HTR-8/SVneo (cell line): ENCODE data around the gene CACNA1I.

Experiments used
- DNase-seq: peaks from one replicate; pipeline ENCODE4 v3.0.0; 2011; ENCODE audit warnings: low spot score, mixed read lengths; ENCODE audit not compliant: insufficient read length
- FAIRE-seq: peaks from 2 replicates; lab custom pipeline; 2011; peaks lifted over from hg19 to GRCh38; lab: Jason Lieb, UNC

Gene CACNA1I

GRCh38 chr22:39534591-39535356 lies 35.8 kb upstream of the CACNA1I start:
- DNase-seq (peak; percentile 72), FAIRE-seq (peak; percentile 81)

GRCh38 chr22:39535357-39535725 lies 35.2 kb upstream of the CACNA1I start:
- DNase-seq (no peak), FAIRE-seq (no peak)

GRCh38 chr22:39535831-39536449 lies 34.6 kb upstream of the CACNA1I start:
- FAIRE-seq (no peak), DNase-seq (no peak)

GRCh38 chr22:39536711-39537110 lies 33.8 kb upstream of the CACNA1I start:
- FAIRE-seq (no peak), DNase-seq (no peak)

GRCh38 chr22:39537975-39538374 lies 32.6 kb upstream of the CACNA1I start:
- no peak for DNase-seq
- no peak for FAIRE-seq

- no peak for DNase-seq
- no peak for FAIRE-seq
Measured at GRCh38 chr22:39543095-39543494, 27.5 kb upstream of the CACNA1I start.

GRCh38 chr22:39545386-39546365 lies 24.9 kb upstream of the CACNA1I start:
- no peak for FAIRE-seq
- no peak for DNase-seq

GRCh38 chr22:39546889-39547586 lies 23.5 kb upstream of the CACNA1I start:
- FAIRE-seq: no peak
- no peak for DNase-seq

GRCh38 chr22:39547587-39547947 lies 23.0 kb upstream of the CACNA1I start:
- no peak for DNase-seq
- FAIRE-seq: no peak

- DNase-seq: no peak
- no peak for FAIRE-seq
Measured at GRCh38 chr22:39553429-39553828, 17.1 kb upstream of the CACNA1I start.

- no peak for DNase-seq
- FAIRE-seq: no peak
Measured at GRCh38 chr22:39554151-39554550, 16.4 kb upstream of the CACNA1I start.

- FAIRE-seq: no peak
- DNase-seq: no peak
Measured at GRCh38 chr22:39556970-39557841, 13.3 kb upstream of the CACNA1I start.

- no peak for FAIRE-seq
- no peak for DNase-seq
Measured at GRCh38 chr22:39558254-39558727, 12.3 kb upstream of the CACNA1I start.

GRCh38 chr22:39558950-39559349 lies 11.6 kb upstream of the CACNA1I start:
- no peak for DNase-seq
- FAIRE-seq: no peak

- peak; percentile 48 for DNase-seq
- FAIRE-seq: no peak
Measured at GRCh38 chr22:39559456-39560105, 11.0 kb upstream of the CACNA1I start.

- DNase-seq (no peak), FAIRE-seq (no peak)
Measured at GRCh38 chr22:39560127-39560526, 10.4 kb upstream of the CACNA1I start.

- DNase-seq: no peak
- no peak for FAIRE-seq
Measured at GRCh38 chr22:39562839-39563489, 7.6 kb upstream of the CACNA1I start.
